ENCODE data around the gene PSMD2. TPM values are rescaled to one million over a fixed set of nuclear protein-coding genes. Genes with fewer than 3 reads are reported as not detected.
"Not testable (repeated sequence)": the region's sequence is repeated elsewhere in the genome, so short reads cannot be mapped to it uniquely, and the experiment has no call there.

PSMD2 gene
- total RNA-seq, 2 donors from 2014 or later: 230 to 272 TPM

DNA sequence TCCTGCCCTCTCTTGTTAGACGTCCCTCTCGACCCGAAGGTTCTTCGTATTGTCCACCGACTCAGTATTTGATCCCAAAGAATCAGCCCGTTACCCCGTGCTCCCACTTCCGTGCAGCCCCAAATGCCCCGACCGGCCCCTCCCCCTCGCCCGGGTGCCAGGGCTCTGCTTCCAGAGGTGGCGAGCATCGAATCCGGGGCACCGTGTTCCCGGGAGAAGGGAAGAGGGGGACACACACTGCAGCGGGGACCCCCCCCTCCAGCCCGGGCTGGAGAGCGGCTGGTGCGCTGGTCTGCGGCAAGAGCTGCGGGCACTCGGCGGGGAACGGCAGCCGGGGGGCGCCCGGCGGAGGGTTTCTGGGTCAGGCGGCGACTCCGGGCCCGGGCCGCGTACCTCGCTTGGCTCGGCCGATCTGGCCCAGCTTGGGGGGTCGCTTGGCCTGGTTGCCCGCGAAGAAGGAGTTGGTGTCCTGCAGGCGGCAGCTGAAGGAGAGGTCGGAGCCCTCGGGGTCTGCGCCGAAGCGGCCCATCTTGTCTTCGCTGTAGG lies 38.2 kb upstream of the PSMD2 start:
- H3K9me3 ChIP-seq: no peaks in the 10 kb centered on the region
- peaks cover 4% of the 10 kb centered on the region for H3K27me3 ChIP-seq (replicated peaks; ENCODE audit: insufficient read depth)
- TF ChIP-seq POLR2A (IDR thresholded peaks at IDR 0.05) (no peak), POLR2AphosphoS5 (IDR thresholded peaks at IDR 0.05) (no peak)
- TF ChIP-seq, protein P1, sequence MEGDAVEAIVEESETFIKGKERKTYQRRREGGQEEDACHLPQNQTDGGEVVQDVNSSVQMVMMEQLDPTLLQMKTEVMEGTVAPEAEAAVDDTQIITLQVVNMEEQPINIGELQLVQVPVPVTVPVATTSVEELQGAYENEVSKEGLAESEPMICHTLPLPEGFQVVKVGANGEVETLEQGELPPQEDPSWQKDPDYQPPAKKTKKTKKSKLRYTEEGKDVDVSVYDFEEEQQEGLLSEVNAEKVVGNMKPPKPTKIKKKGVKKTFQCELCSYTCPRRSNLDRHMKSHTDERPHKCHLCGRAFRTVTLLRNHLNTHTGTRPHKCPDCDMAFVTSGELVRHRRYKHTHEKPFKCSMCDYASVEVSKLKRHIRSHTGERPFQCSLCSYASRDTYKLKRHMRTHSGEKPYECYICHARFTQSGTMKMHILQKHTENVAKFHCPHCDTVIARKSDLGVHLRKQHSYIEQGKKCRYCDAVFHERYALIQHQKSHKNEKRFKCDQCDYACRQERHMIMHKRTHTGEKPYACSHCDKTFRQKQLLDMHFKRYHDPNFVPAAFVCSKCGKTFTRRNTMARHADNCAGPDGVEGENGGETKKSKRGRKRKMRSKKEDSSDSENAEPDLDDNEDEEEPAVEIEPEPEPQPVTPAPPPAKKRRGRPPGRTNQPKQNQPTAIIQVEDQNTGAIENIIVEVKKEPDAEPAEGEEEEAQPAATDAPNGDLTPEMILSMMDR (IDR thresholded peaks at IDR 0.05): no peak
- no peaks in the 10 kb centered on the region for H3K36me3 ChIP-seq
- no peak for DNase-seq (ENCODE audit: low spot score)
- H3K27ac ChIP-seq: no peak overlapping the region
- WGBS: 2% methylated on average over 44 of the region's 49 CpGs
- H3K4me3 ChIP-seq: peak overlapping the region; percentile 32 to 44
- H3K4me1 ChIP-seq (replicated peaks): peaks cover 4% of the 10 kb centered on the region
- intact Hi-C loops (cut with DNase I): no loop called here

DNA sequence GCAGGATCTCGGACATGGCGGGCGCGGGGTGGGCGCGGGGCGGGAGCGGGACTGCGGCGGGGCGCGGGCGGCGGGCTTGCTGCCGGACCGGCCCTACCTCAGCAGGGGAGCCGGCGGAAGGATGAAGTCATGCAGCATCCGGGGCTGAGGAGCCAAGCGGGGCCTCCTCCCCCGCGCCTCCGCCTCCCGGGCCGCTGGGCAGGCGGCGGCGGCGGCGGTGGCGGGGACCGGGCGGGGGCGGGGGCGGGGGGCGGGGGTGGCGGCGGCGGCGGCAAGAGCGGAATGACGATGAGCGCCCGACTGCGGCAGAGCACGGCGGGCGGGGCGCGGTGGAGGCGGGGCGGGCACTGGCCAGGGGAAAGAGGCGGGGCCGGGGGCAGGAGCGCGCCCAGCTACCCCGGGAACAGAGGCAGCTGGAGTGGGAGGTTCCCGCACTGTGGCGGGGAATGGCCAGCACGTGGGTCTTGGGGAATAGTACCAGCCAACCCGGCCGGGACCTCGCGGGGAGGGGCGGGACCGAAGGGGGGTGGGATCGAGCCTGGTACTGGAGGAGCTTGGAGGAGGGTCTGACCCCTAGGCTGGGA lies 37.7 kb upstream of the PSMD2 start, which contains the start of gene CAMK2N2:
CAMK2N2 (minus strand) TSS at position 284 of the 584 bp plus-strand sequence; CDS start at position 16, 268 bp downstream.
- no peak within 1 kb of the TSS for H3K27ac ChIP-seq
- H3K9me3 ChIP-seq: no peaks in the 10 kb centered on the region
- no peaks in the 10 kb centered on the region for H3K36me3 ChIP-seq
- TF ChIP-seq, protein P1 (IDR thresholded peaks at IDR 0.05): no peak
- TF ChIP-seq POLR2A (IDR thresholded peaks at IDR 0.05) (no peak), POLR2AphosphoS5 (IDR thresholded peaks at IDR 0.05) (no peak)
- WGBS: under 1% methylated on average over 43 of the region's 67 CpGs
- peak; percentile 33 for DNase-seq (ENCODE audit: low spot score)
- H3K27me3 ChIP-seq (replicated peaks; ENCODE audit: insufficient read depth): peaks cover 4% of the 10 kb centered on the region
- peaks cover 4% of the 10 kb centered on the region for H3K4me1 ChIP-seq (replicated peaks)
- intact Hi-C loops (cut with DNase I): no loop called here
- H3K4me3 ChIP-seq: peak within 1 kb of the TSS; percentile 32 to 44

DNA sequence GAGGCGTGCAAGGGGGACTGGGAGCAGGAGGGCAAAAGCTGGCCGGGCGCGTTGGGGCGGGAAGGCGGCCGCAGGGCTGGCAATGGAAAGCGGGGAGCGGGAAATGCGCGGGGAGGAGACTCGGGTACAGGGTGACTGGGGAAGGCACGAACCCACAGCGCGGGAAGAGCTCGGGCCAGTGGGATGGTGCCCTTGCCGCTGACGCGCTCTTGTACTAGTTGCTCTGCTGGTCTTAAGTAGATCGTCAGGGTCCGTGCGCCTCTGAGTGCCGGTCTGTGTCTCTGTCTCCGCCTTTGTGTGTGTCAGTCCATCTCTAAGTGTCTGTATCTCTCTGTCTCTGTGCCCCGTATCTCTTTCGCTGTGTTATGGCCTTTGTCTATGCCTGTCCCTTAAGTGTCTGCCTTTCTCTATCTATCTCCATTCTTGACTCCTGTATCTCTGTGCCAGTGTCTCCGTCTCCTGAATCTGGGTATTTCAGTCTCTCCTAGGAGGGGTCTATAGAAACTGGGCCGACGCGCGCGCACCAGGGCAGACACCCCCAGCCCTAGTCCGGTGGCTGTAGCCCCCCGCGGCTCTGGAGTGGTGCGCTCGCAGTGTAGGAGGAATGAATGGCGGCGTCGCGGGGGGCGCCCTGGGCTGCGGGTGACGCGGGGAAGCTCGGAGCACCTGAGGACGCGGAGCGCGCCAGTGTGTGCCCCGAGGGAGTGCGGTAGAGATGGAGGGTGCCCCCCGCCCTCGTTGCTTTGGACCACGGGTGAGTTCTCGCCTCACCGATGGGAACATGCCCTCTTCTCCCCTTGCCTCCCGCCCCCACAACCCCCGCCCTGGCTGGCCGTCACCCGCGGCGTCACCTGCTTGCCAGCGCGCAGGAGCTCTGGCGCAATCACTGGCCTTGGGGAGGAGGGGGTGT lies 36.9 kb upstream of the PSMD2 start:
- DNase-seq (ENCODE audit: low spot score): no peak

DNA sequence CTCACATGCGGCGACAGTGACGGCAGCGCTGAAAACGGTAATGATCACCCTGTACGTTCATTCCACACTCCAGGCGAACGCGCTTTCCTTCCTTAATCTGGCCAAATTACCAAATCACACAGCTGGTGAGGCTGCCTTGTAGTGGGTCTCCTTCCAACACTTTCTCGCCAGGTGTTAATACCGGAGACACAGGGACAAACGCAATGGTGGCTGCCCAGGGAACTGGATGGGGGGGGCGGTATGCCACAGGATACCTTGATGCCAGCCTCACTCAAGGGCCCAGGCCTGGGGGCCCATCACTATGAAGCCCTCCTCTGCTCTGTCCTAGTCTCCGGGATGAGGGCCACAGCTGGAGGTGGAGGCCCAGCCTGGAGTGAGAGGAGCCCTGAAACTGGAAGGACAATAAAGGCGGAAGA lies 36.3 kb upstream of the PSMD2 start:
- H3K27me3 ChIP-seq (replicated peaks; ENCODE audit: insufficient read depth): peaks cover 4% of the 10 kb centered on the region
- no peaks in the 10 kb centered on the region for H3K36me3 ChIP-seq
- no peaks in the 10 kb centered on the region for H3K9me3 ChIP-seq
- intact Hi-C loops (cut with DNase I): no loop called here
- peak overlapping the region in 1 of 2 donors; percentile 5 for H3K4me3 ChIP-seq
- no peak for DNase-seq (ENCODE audit: low spot score)
- TF ChIP-seq, protein P1 (IDR thresholded peaks at IDR 0.05): no peak
- TF ChIP-seq POLR2AphosphoS5 (IDR thresholded peaks at IDR 0.05): no peak
- TF ChIP-seq POLR2A (IDR thresholded peaks at IDR 0.05): no peak
- H3K27ac ChIP-seq: no peak overlapping the region
- WGBS: 18% methylated on average over 14 of the region's 15 CpGs
- H3K4me1 ChIP-seq (replicated peaks): peaks cover 4% of the 10 kb centered on the region

More for the DNA sequence above, 36.9 kb upstream of the PSMD2 start:
- H3K4me3 ChIP-seq: peak overlapping the region; percentile 32 to 44
- no peaks in the 10 kb centered on the region for H3K36me3 ChIP-seq
- intact Hi-C loops (cut with DNase I): no loop called here
- WGBS: under 1% methylated on average over 58 of the region's 66 CpGs
- TF ChIP-seq POLR2AphosphoS5 (IDR thresholded peaks at IDR 0.05): no peak
- TF ChIP-seq, protein P1 (IDR thresholded peaks at IDR 0.05): no peak
- no peak for TF ChIP-seq POLR2A (IDR thresholded peaks at IDR 0.05)
- H3K9me3 ChIP-seq: no peaks in the 10 kb centered on the region
- H3K4me1 ChIP-seq (replicated peaks): peaks cover 4% of the 10 kb centered on the region
- H3K27ac ChIP-seq: no peak overlapping the region
- peaks cover 4% of the 10 kb centered on the region for H3K27me3 ChIP-seq (replicated peaks; ENCODE audit: insufficient read depth)

DNA sequence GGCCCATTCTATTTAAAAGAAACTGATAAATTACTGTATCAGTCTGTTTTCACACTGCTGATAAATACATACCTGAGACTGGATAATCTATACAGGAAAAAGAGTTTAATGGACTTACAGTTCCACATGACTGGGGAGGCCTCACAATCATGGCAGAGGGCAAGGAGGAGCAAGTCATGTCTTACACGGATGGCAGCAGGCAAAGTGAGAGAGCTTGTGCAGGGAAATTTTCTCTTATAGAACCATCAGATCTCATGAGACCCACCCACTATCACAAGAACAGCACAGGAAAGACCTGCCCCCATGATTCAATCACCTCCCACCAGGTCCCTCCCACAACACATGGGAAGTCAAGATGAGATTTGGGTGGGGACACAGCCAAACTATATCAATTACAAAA lies 31.8 kb upstream of the PSMD2 start:
- H3K36me3 ChIP-seq; H3K27me3 ChIP-seq (replicated peaks; ENCODE audit: insufficient read depth); H3K9me3 ChIP-seq; DNase-seq (ENCODE audit: low spot score); H3K4me3 ChIP-seq; H3K4me1 ChIP-seq (replicated peaks); H3K27ac ChIP-seq; intact Hi-C loops (cut with DNase I): not testable (repeated sequence)
- 84% methylated on average over 1 of the region's 1 CpG for WGBS
